D721Med (cell line): Measurements from ENCODE around the gene AHCYL2.

ENCODE experiments used
- DNase-seq: peaks from one replicate; pipeline ENCODE4 v3.0.0; 2011; ENCODE audit warnings: low spot score; ENCODE audit not compliant: insufficient read length
- FAIRE-seq: peaks from 2 replicates; lab custom pipeline; 2011; peaks lifted over from hg19 to GRCh38; lab: Jason Lieb, UNC
- TF ChIP-seq, protein P1 (sequence below): IDR thresholded peaks from 2 replicates; pipeline ENCODE4 v1.5.1; 2012; ENCODE audit warnings: mild to moderate bottlenecking, control low read depth; ENCODE audit not compliant: insufficient read depth; ENCODE audit errors: missing control alignments

The AHCYL2 gene

DNA sequence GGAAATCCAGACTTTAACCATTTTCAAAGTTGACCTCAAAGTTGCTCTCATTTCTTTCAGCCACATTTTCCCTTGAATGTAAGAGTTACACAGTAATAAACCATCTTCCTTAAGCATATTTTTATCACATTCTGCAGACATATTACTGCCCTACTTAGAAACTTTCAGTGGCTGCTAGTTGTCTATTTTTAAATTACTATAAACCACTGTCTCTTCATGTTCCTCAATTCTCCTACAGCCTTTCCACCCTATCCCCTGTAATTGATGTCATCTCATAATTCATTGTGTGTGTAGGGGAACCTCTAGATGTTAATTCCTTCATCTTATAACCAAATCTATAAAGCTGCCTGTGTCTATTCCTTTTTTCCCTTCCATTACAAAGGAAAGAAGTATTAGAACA lies 131.3 kb downstream of the AHCYL2 start:
- DNase-seq (no peak), FAIRE-seq (no peak)
- TF ChIP-seq, protein P1, sequence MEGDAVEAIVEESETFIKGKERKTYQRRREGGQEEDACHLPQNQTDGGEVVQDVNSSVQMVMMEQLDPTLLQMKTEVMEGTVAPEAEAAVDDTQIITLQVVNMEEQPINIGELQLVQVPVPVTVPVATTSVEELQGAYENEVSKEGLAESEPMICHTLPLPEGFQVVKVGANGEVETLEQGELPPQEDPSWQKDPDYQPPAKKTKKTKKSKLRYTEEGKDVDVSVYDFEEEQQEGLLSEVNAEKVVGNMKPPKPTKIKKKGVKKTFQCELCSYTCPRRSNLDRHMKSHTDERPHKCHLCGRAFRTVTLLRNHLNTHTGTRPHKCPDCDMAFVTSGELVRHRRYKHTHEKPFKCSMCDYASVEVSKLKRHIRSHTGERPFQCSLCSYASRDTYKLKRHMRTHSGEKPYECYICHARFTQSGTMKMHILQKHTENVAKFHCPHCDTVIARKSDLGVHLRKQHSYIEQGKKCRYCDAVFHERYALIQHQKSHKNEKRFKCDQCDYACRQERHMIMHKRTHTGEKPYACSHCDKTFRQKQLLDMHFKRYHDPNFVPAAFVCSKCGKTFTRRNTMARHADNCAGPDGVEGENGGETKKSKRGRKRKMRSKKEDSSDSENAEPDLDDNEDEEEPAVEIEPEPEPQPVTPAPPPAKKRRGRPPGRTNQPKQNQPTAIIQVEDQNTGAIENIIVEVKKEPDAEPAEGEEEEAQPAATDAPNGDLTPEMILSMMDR, result no peak

DNA sequence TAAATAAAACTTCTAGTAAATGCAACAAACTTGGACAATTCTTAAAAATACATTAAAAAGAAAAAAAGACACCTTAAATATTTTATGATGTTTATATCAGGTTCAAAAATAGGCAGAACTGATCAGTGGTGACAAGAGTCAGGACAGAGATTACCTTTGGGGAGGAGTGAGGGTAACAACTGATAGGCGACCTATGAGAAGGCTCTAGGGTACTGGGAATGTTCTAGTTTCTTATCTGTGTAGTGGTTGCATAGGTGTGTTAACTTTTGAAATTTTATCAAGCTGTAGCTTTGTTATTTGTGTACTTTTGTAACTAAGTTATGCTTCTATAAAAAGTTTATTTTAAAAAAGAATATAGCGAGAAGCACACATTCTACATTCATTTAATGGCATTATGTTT lies 134.3 kb downstream of the AHCYL2 start:
- DNase-seq (no peak), FAIRE-seq (no peak)
- TF ChIP-seq, protein P1, result no peak

DNA sequence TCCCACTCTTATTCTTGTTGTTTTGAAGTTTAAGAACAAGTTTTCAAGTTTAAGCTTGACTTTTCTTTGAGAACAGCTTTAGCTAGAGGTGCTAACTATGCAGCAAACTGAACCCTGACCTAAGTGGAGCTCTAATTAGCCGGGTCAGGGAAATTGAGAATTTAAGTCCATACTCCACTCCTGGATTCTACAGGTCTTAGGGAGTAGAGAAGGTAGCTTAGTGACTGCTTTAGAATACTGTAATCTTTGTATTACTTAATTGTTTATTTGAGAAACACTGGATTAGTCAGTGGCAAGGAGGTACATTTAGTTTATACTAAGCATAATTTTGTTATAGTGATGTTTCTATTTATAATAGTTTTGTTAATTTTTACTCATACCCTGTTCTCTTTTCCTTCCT lies 134.8 kb downstream of the AHCYL2 start:
- FAIRE-seq (no peak), DNase-seq (no peak)
- TF ChIP-seq, protein P1, result no peak

DNA sequence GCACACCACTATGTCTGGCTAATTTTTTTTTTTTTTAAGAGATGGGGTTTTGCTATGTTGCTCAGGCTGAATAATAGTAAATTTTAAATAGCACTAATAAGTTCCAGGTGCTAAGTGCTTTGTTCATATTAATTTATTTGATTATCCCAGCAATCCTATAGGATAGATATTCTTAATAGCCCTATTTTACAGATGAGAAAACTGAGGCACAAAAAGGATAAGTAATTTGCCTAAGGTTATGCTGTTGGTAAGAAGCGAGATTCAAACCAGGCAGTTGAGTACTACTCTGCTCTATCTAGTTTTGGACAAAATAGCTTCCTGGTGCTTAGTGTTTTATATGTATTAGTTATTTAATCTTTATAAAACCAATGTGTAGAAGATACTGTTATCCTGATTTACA lies 136.9 kb downstream of the AHCYL2 start:
- TF ChIP-seq, protein P1, result no peak
- FAIRE-seq, result no peak
- no peak for DNase-seq

DNA sequence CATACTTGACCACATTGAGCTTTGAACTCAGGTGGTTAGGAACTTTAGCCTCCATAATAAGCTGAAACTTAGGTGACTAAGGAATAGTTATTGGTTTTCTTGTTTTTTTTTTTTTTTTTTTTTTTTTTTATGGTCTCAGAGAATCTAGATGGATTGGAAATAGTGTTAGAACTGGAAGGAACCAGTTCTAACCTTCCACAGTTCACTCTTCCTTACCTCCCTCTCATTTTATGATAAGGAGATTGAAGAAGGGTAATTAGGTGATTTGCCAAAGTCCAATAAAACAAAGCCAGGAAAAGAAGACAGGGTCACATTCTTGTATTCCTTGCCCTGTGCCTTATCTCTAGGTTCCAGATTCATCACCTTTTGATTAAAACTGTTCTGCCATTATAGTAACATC lies 137.7 kb downstream of the AHCYL2 start:
- FAIRE-seq (no peak), DNase-seq (no peak)
- TF ChIP-seq, protein P1, result no peak

DNA sequence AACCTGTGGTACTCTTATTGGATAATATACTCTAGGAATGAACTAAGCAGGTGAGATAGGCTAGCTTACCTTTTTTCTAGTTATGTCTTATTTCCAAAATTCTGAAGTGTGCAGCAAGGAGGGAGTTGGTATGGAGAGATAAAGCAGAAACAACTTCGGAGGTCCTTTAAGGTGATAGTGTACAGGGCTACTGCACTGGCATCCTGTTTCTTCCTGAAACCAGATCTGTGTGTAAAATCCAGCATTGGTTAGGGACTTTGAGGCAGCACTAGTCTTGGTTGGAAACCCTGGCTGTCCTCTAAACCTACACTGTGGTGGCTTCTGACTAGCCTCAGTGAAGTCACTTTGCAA lies 142.5 kb downstream of the AHCYL2 start:
- FAIRE-seq, result no peak
- no peak for DNase-seq
- TF ChIP-seq, protein P1, result no peak

DNA sequence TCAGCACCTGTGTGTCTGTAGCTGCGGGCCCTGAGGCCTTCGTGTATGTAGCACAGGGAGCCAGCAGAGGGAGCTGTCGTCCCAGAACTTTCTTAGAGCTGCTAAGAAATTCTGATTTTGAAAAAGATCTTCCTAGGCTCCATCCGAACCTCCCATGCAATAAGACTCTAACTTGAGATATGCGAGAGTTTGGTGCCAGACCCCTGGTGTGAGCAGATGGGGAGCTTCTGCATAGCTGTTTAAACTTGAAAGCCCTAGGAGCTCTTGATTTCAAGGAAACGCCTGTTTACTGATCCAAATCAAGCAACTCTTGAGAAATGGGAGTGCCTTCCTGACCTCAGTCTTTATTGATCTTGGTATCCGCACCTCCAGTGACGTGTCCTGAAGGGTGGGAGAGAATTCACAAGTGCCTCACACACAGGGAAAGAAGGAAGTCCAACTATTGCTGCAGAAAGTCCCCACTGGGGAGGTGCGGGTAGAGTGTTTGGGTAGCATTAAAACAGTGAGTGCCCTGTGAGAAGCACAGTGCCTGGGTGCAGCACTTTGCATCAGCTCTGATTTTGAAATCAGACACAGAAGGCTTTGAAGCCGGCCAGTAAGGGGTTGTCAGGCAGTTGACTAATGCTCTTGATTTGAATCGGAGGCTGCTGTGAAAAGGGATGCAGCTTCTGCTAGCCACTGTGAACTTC lies 143.0 kb downstream of the AHCYL2 start:
- TF ChIP-seq, protein P1, result peak; percentile 84
- no peak for FAIRE-seq
- peak; percentile 31 for DNase-seq
